ENCODE results near the gene LDHD. TPM values are rescaled to one million over a fixed set of nuclear protein-coding genes. Genes with fewer than 3 reads are reported as not detected.

LDHD gene
- total and polyA plus RNA-seq, 2 of the 13 experiments (the other 11 are each of a cell fraction or from before 2014, with no cell fraction given) = 9.1 to 9.8 TPM

GRCh38 chr16:75116081-75116910 is at the start of gene LDHD (continued):
- TF ChIP-seq ZNF574 (CRISPR knock-in tag; IDR thresholded peaks at IDR 0.05) (peak; percentile 70), ZNF790 (CRISPR knock-in tag; IDR thresholded peaks at IDR 0.05; ENCODE audit: borderline replicate concordance) (peak; percentile 46; the same call in 1 of the 2 replicates), ZNF20 (CRISPR knock-in tag; IDR thresholded peaks at IDR 0.05) (no peak), TAF15 (IDR thresholded peaks at IDR 0.05; ENCODE audit: low read depth, low read length, poor library complexity, severe bottlenecking) (no peak), ZNF580 (CRISPR knock-in tag; IDR thresholded peaks at IDR 0.05; ENCODE audit: borderline replicate concordance, low read depth) (peak; percentile 51; the same call in 1 of the 2 replicates), ATAD3A (CRISPR knock-in tag; IDR thresholded peaks at IDR 0.05) (no peak), ZNF562 (CRISPR knock-in tag; IDR thresholded peaks at IDR 0.05; ENCODE audit: borderline replicate concordance) (no peak), TOE1 (CRISPR knock-in tag; IDR thresholded peaks at IDR 0.05) (0 out of 2 replicates have a peak, but pooled peaks have one; percentile 35), KLF6 (CRISPR knock-in tag; IDR thresholded peaks at IDR 0.05) (no peak), ZKSCAN8 (CRISPR knock-in tag; IDR thresholded peaks at IDR 0.05; ENCODE audit: borderline replicate concordance) (0 out of 2 replicates have a peak, but pooled peaks have one; percentile 72), ZNF207 (IDR thresholded peaks at IDR 0.05; ENCODE audit: borderline replicate concordance) (no peak), ZNF33A (CRISPR knock-in tag; IDR thresholded peaks at IDR 0.05; ENCODE audit: borderline replicate concordance) (no peak), ZNF772 (CRISPR knock-in tag; IDR thresholded peaks at IDR 0.05) (no peak), GFI1 (CRISPR knock-in tag; IDR thresholded peaks at IDR 0.05; ENCODE audit: borderline replicate concordance) (peak; percentile 59; the same call in 1 of the 2 replicates), SNAI1 (CRISPR knock-in tag; IDR thresholded peaks at IDR 0.05; ENCODE audit: borderline replicate concordance) (no peak), ZBTB38 (CRISPR knock-in tag; IDR thresholded peaks at IDR 0.05) (peak; percentile 64; the same call in 1 of the 2 replicates)
- TF ChIP-seq, protein P1, sequence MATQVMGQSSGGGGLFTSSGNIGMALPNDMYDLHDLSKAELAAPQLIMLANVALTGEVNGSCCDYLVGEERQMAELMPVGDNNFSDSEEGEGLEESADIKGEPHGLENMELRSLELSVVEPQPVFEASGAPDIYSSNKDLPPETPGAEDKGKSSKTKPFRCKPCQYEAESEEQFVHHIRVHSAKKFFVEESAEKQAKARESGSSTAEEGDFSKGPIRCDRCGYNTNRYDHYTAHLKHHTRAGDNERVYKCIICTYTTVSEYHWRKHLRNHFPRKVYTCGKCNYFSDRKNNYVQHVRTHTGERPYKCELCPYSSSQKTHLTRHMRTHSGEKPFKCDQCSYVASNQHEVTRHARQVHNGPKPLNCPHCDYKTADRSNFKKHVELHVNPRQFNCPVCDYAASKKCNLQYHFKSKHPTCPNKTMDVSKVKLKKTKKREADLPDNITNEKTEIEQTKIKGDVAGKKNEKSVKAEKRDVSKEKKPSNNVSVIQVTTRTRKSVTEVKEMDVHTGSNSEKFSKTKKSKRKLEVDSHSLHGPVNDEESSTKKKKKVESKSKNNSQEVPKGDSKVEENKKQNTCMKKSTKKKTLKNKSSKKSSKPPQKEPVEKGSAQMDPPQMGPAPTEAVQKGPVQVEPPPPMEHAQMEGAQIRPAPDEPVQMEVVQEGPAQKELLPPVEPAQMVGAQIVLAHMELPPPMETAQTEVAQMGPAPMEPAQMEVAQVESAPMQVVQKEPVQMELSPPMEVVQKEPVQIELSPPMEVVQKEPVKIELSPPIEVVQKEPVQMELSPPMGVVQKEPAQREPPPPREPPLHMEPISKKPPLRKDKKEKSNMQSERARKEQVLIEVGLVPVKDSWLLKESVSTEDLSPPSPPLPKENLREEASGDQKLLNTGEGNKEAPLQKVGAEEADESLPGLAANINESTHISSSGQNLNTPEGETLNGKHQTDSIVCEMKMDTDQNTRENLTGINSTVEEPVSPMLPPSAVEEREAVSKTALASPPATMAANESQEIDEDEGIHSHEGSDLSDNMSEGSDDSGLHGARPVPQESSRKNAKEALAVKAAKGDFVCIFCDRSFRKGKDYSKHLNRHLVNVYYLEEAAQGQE (IDR thresholded peaks at IDR 0.05; ENCODE audit: borderline replicate concordance in 1 of 2, low read depth in 1 of 2, low read length in 2 of 2) = peak in 1 of 2 experiments; percentile 55; a peak in 1 of 4 replicates
- TF ChIP-seq, protein P2, sequence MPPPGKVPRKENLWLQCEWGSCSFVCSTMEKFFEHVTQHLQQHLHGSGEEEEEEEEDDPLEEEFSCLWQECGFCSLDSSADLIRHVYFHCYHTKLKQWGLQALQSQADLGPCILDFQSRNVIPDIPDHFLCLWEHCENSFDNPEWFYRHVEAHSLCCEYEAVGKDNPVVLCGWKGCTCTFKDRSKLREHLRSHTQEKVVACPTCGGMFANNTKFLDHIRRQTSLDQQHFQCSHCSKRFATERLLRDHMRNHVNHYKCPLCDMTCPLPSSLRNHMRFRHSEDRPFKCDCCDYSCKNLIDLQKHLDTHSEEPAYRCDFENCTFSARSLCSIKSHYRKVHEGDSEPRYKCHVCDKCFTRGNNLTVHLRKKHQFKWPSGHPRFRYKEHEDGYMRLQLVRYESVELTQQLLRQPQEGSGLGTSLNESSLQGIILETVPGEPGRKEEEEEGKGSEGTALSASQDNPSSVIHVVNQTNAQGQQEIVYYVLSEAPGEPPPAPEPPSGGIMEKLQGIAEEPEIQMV (CRISPR knock-in tag; IDR thresholded peaks at IDR 0.05; ENCODE audit: low read depth) = no peak
- TF ChIP-seq, protein P3, sequence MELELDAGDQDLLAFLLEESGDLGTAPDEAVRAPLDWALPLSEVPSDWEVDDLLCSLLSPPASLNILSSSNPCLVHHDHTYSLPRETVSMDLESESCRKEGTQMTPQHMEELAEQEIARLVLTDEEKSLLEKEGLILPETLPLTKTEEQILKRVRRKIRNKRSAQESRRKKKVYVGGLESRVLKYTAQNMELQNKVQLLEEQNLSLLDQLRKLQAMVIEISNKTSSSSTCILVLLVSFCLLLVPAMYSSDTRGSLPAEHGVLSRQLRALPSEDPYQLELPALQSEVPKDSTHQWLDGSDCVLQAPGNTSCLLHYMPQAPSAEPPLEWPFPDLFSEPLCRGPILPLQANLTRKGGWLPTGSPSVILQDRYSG (CRISPR knock-in tag; IDR thresholded peaks at IDR 0.05) = 0 out of 2 replicates have a peak, but pooled peaks have one; percentile 32
